ENCODE data around the gene CCR8. TPM values are rescaled to one million over a fixed set of nuclear protein-coding genes. Genes with fewer than 3 reads are reported as not detected.
"Not testable (repeated sequence)": the region's sequence is repeated elsewhere in the genome, so short reads cannot be mapped to it uniquely, and the experiment has no call there.

Gene CCR8
- total and polyA plus RNA-seq, 2 donors (not counting 1 experiment from before 2014, with no cell fraction given): not detected

DNA sequence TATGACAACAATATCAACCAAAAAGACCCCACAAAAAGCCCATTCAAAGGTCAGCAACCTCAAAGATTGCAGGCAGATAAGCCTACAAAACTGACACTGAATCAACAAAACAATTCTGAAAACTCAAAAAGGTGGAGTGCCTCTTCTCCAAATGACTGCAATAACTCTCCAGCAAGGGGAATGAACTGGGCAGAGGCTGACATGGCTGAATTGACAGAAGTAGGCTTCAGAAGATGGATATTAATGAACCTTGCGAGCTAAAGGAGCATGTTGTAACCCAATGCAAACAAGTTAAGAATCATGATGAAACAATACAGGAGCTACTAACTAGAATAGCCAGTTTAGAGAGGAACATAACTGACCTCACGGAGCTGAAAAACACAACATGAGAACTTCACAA lies 33.3 kb downstream of the CCR8 start:
- no peak for TF ChIP-seq EZH2 (IDR thresholded peaks at IDR 0.05; ENCODE audit: low read length, missing control alignments)
- TF ChIP-seq, protein P1, sequence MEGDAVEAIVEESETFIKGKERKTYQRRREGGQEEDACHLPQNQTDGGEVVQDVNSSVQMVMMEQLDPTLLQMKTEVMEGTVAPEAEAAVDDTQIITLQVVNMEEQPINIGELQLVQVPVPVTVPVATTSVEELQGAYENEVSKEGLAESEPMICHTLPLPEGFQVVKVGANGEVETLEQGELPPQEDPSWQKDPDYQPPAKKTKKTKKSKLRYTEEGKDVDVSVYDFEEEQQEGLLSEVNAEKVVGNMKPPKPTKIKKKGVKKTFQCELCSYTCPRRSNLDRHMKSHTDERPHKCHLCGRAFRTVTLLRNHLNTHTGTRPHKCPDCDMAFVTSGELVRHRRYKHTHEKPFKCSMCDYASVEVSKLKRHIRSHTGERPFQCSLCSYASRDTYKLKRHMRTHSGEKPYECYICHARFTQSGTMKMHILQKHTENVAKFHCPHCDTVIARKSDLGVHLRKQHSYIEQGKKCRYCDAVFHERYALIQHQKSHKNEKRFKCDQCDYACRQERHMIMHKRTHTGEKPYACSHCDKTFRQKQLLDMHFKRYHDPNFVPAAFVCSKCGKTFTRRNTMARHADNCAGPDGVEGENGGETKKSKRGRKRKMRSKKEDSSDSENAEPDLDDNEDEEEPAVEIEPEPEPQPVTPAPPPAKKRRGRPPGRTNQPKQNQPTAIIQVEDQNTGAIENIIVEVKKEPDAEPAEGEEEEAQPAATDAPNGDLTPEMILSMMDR (conservative IDR thresholded peaks at IDR 0.05 in 1 of 2, IDR thresholded peaks at IDR 0.05 in 1 of 2; ENCODE audit: low read depth in 1 of 2, low read length in 2 of 2): no peak
- Histone ChIP-seq H3K4me3 (replicated peaks in 1 of 4; ENCODE audit: control extremely low read depth in 1 of 4, insufficient read depth in 1 of 4, low read depth in 3 of 4, low read length in 4 of 4) (no peak overlapping the region), H4K20me1 (ENCODE audit: control insufficient read depth, extremely low read depth, insufficient read depth, low read length) (no peaks in the 10 kb centered on the region), H3K9ac (ENCODE audit: insufficient read depth, low read length) (no peak overlapping the region), H3K4me1 (ENCODE audit: control insufficient read depth, extremely low read depth, insufficient read depth, low read length) (no peaks in the 10 kb centered on the region), H3K9me3 (ENCODE audit: control insufficient read depth, insufficient read depth, low read depth, low read length) (no peaks in the 10 kb centered on the region), H3K79me2 (ENCODE audit: control insufficient read depth, insufficient read depth, low read length) (no peaks in the 10 kb centered on the region), H3K27me3 (ENCODE audit: control insufficient read depth, insufficient read depth, low read length) (no peaks in the 10 kb centered on the region), H3K27ac (ENCODE audit: insufficient read depth, low read length) (no peak overlapping the region), H2AFZ (ENCODE audit: low read length) (no peak overlapping the region), H3K4me2 (ENCODE audit: extremely low read depth, insufficient read depth, low read length) (no peak overlapping the region), H3K36me3 (ENCODE audit: control insufficient read depth, insufficient read depth, low read length) (no peaks in the 10 kb centered on the region)
- DNase-seq (ENCODE audit: low read depth in 2 of 2): no peak

DNA sequence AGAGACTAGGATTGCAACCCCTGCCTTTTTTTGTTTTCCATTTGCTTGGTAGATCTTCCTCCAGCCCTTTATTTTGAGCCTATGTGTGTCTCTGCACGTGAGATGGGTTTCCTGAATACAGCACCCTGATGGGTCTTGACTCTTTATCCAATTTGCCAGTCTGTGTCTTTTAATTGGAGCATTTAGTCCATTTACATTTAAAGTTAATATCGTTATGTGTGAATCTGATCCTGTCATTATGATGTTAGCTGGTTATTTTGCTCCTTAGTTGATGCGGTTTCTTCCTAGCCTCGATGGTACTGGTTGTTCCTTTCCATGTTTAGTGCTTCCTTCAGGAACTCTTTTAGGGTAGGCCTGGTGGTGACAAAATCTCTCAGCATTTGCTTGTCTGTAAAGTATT lies 40.9 kb downstream of the CCR8 start:
- H3K4me1 ChIP-seq (ENCODE audit: control insufficient read depth, extremely low read depth, insufficient read depth, low read length): not testable (repeated sequence)

DNA sequence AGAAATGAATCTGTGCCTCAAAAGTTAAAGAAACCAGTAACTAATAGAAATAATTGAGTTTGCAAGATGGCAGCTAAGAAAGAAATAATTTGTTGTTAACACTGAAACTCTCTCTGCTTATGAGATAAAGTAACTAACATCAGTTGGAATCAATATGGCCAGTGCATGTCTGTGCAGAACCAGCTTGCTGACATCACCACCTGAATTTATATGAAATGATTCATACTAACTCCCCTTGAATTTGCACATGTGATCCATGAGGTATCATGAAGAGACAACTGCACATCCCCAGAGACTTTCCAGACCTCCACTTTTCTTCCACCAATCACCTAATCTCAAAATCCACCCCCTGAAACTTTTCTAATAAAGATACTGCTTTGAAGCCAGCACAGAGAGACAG lies 43.3 kb downstream of the CCR8 start:
- Histone ChIP-seq H3K27ac (ENCODE audit: insufficient read depth, low read length) (no peak overlapping the region), H3K36me3 (ENCODE audit: control insufficient read depth, insufficient read depth, low read length) (no peaks in the 10 kb centered on the region), H4K20me1 (ENCODE audit: control insufficient read depth, extremely low read depth, insufficient read depth, low read length) (no peaks in the 10 kb centered on the region), H3K79me2 (ENCODE audit: control insufficient read depth, insufficient read depth, low read length) (no peaks in the 10 kb centered on the region), H2AFZ (ENCODE audit: low read length) (no peak overlapping the region), H3K9me3 (ENCODE audit: control insufficient read depth, insufficient read depth, low read depth, low read length) (no peaks in the 10 kb centered on the region), H3K27me3 (ENCODE audit: control insufficient read depth, insufficient read depth, low read length) (peaks cover 3% of the 10 kb centered on the region), H3K4me1 (ENCODE audit: control insufficient read depth, extremely low read depth, insufficient read depth, low read length) (no peaks in the 10 kb centered on the region), H3K4me3 (replicated peaks in 1 of 4; ENCODE audit: control extremely low read depth in 1 of 4, insufficient read depth in 1 of 4, low read depth in 3 of 4, low read length in 4 of 4) (no peak overlapping the region), H3K4me2 (ENCODE audit: extremely low read depth, insufficient read depth, low read length) (no peak overlapping the region), H3K9ac (ENCODE audit: insufficient read depth, low read length) (no peak overlapping the region)
- TF ChIP-seq EZH2 (IDR thresholded peaks at IDR 0.05; ENCODE audit: low read length, missing control alignments): no peak
- TF ChIP-seq, protein P1 (conservative IDR thresholded peaks at IDR 0.05 in 1 of 2, IDR thresholded peaks at IDR 0.05 in 1 of 2; ENCODE audit: low read depth in 1 of 2, low read length in 2 of 2): no peak
- no peak for DNase-seq (ENCODE audit: low read depth in 2 of 2)

More for the DNA sequence above, 40.9 kb downstream of the CCR8 start:
- not testable (repeated sequence) for H3K79me2 ChIP-seq (ENCODE audit: control insufficient read depth, insufficient read depth, low read length); H3K27ac ChIP-seq (ENCODE audit: insufficient read depth, low read length); H3K36me3 ChIP-seq (ENCODE audit: control insufficient read depth, insufficient read depth, low read length); H3K9ac ChIP-seq (ENCODE audit: insufficient read depth, low read length); H3K9me3 ChIP-seq (ENCODE audit: control insufficient read depth, insufficient read depth, low read depth, low read length); DNase-seq (ENCODE audit: low read depth in 2 of 2); H3K4me3 ChIP-seq (replicated peaks in 1 of 4; ENCODE audit: control extremely low read depth in 1 of 4, insufficient read depth in 1 of 4, low read depth in 3 of 4, low read length in 4 of 4); H2AFZ ChIP-seq (ENCODE audit: low read length); H3K4me2 ChIP-seq (ENCODE audit: extremely low read depth, insufficient read depth, low read length); H4K20me1 ChIP-seq (ENCODE audit: control insufficient read depth, extremely low read depth, insufficient read depth, low read length); H3K27me3 ChIP-seq (ENCODE audit: control insufficient read depth, insufficient read depth, low read length)

Measured in fibroblast of lung (primary cell).